8988T (cell line): ENCODE measurements around the gene CTTN.
"Not testable (repeated sequence)": the region's sequence is repeated elsewhere in the genome, so short reads cannot be mapped to it uniquely, and the experiment has no call there.

ENCODE experiments used
- DNase-seq: peaks from one replicate; pipeline ENCODE4 v3.0.0; 2011

Gene CTTN

GRCh38 chr11:70381872-70382861 lies 16.2 kb upstream of the CTTN start:
- no peak for DNase-seq

GRCh38 chr11:70383664-70384565 lies 14.4 kb upstream of the CTTN start:
- no peak for DNase-seq

DNA sequence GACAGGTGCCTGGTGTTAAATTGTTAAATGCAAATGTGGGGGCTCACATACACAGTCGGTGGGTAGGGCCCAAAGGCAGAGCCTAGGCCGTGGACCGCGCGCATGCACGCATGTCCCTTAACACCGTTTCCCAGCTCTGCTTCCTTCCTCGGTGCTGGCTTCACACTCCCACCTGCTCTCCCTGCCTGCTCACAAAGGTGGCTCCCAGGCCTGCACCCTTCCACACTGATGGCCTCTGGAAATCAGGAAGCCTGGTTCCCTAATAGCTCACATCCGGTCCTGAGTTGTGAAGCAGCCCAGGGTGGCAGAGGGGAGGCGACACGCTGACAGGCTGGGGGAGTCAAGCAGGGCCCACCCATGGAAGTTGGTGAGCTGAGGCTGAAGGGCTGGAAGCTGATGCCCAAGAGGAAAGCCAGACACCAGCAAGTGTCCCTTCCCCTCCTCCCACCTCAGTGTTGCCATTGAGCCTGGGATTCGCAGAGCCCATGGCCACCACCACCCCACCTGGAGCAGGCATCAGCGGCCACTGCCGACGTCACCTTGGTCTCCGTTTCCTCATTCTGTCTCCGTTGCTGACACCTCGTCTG lies 13.7 kb upstream of the CTTN start:
- no peak for DNase-seq

GRCh38 chr11:70387564-70387963 lies 10.8 kb upstream of the CTTN start:
- no peak for DNase-seq

DNA sequence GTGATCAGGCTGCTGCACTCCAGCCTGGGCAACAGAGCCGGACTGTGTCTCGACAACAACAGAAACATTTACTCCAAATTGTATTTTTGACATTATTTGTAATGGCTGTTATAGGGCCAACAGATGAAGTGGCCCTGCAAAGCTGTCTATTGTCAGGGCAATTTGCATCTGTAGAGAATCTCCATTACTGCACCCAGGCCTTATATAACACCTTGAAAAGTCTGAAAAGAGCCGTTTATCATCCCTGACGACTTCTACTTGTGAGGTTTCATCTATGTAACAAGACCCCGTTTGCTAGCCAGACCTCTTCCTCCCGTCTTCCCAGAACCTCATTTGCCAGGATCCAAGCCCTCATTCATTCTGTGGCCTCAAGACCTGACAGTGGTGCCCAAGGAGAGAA lies 9.1 kb upstream of the CTTN start:
- no peak for DNase-seq

DNA sequence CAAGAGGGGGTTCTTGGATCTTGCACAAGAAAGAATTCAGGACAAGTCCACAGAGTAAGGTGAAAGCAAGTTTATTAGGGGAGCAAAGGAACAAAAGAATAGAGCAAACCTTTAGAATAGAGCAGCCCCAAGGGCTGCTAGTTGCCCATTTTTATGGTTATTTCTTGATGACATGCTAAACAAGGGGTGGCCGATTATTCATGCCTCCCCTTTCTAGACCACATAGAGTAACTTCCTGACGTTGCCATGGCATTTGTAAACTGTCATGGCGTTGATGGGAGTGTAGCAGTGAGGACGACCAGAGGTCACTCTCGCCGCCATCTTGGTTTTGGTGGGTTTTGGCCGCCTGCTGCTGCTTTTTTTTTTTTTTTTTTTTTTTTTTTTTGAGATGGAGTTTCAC lies 7.4 kb upstream of the CTTN start:
- not testable (repeated sequence) for DNase-seq

DNA sequence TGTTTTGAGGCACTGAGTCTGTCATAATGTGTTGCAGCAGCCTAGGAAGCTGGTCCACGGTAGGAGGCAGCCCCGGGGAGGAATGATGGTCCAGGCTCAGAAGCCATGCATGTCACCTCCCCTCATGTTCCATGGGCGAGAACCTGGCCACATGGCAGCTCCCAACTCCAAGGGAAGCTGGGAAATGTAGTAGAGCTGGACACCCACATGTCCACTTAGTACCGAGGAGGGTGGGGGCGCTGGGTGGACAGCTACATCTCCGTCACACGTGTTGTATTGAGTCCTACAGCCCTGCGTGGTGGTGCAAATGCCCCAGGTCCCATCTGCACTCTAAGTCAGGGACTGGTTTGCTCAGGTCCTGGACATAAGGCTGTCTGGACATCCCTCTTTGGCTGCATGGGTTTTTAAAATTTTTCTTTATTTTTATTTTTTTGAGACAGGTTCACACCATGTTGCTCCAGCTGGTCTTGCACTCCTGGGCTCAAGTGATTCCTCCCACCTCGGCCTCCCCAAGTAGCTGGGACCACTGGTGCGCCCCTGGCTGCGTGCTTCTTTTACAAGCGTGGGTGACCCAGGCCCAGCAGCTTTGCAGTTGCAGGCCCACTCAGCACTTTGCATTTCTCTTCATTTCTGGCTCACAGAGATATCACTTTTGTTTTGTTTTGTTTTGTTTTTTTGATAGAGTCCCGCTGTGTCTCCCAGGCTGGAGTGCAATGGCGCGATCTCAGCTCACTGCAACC lies 3.9 kb upstream of the CTTN start:
- no peak for DNase-seq

GRCh38 chr11:70397336-70397982 lies 870 bp upstream of the CTTN start:
- no peak for DNase-seq

GRCh38 chr11:70398834-70399680 lies 728 bp downstream of the CTTN start:
- DNase-seq, result no peak

DNA sequence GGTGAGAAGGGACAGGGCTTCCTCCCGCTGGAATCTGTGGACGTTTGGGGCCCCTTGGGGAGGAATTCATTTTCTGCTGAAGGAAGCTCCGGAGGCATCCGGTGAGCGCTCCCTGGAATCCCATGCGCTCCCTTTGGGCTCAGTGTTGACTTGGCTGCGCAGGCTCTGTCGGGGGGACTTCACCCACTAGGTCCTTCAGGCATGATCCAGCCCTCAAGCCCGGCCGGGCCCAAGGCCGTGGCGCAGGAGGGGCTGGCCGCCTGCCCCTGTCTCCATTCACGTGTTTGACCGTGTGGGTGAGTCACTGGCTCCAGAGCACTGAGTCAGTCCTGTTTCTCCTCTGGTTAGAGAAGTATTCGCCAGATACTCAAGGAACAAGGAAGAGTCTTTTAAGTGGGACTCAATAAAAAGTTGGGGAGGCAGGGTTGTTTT lies 1.4 kb downstream of the CTTN start:
- peak; percentile 92 for DNase-seq

- DNase-seq, result no peak
Observed at GRCh38 chr11:70400643-70401042, 2.3 kb downstream of the CTTN start.

- no peak for DNase-seq
Observed at GRCh38 chr11:70402016-70402415, 3.7 kb downstream of the CTTN start.

DNA sequence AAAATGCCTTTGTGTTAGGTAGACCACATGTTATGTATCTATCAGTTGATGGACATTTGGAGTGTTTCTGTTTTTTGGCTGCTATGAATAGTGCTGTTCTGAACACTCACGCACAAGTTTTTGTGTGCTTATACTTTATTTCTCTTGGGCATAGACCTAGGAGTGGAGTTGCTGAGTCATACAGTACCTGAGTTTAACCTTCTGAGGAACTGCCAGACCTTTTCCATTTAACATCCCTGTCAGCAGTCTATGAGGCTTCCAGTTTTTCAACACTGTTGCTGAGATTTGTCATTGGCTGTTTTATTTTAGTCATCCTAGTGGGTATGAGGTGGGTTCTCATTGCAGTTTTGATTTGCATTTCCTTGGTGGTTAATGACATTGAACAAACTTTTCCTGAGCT lies 4.4 kb downstream of the CTTN start:
- DNase-seq, result no peak

DNA sequence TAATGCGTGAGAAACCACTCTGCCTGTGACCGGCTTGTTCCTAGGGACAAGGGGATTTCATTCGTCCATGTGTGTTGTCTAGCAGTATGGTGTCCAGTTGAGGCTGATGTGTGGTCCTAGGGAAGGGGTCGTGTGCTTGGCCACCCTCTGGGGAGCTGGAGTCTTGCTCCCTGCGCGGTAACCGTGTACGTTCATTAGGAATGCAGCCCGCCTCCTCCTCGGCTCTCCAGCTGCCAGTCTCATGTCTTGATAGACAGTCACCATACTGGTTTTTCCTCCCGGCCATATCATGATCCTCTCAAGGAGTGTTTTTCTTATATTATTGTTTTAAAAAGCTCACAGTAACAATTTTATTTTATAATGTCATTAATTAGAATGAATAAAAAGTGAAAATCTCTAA lies 5.9 kb downstream of the CTTN start:
- DNase-seq, result no peak

- no peak for DNase-seq
Observed at GRCh38 chr11:70405679-70406395, 7.5 kb downstream of the CTTN start.

DNA sequence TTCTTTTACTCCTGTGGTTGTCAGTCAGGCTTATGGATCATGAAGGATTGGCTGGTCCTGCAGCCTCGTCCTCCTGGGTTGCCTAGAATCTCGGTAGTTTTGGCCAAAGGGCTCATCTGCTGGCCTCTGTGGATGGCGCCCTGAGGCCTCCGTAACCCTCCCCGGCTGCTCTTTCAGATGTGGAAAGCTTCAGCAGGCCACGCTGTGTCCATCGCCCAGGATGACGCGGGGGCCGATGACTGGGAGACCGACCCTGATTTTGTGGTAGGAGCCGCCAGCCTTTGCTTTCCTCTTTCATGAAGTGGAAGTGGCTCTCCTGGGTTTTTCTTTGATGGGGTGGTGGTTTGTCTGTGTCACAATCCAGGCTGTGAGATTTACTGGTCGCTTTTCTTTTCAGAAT lies 8.8 kb downstream of the CTTN start:
- no peak for DNase-seq

- DNase-seq, result no peak
Observed at GRCh38 chr11:70407814-70408213, 9.5 kb downstream of the CTTN start.

- not testable (repeated sequence) for DNase-seq
Observed at GRCh38 chr11:70408326-70408725, 10.0 kb downstream of the CTTN start.

DNA sequence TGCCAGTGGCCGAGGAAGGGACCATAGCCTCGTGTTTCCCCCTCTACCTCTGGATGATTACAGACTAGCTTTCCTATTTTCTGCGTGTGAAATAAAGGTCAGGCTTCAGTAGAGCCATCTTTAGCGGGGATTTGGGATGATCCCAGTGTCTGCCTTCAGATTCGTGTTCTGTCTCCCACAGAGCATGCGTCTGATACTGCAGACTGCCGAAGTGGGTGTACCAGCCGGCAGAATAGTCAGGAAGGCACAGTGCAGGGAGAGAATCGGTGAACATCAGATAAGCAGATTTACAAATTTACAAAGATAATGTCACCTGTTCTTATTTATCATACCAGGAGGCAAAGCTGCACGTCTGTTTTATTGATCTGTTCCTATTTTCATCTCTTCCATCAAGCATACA lies 11.1 kb downstream of the CTTN start:
- no peak for DNase-seq

GRCh38 chr11:70409871-70410270 lies 11.5 kb downstream of the CTTN start:
- no peak for DNase-seq
